GM18861 (cell line): ENCODE results near the gene GRAP.

ENCODE experiments used
- ATAC-seq: cut with Tn5 transposase; IDR thresholded peaks from one replicate; pipeline ENCODE4 v1.9.1; 2021; ENCODE audit not compliant: unreplicated experiment

The GRAP gene

DNA sequence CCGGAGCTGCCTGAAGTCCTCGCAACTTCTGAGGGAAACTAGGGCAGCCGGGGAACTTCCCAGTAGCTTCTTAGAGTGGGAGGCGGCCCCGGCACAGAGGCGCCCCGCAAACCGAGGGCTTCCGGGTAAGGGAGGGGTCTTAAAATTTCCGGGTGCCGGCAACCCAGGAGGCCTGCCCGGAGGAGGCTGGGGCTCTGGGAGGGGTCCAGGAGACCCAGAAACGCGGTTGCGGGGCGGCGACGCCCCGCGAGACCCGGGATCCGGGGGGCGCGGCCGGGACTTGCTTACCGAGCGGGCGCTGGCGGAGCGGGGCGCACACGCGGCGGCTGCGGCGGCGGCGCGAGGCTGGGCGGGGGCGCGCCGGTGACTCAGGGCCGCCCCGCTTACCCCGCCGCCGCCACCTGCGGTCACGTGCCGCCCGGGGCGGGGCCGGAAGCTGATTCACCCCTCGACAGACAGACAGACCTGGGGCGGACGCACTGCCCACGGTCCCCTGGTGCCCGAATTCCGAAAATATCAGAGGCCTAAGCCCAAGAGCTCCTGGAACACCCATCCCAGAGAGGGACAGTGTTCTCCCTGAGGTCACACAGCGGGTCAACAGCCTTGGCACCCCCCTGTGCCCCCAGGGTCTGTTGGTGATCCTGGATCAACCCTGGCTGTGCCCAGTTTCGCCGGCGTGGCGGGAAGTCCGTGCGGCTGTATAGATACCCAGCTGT is 42.2 kb downstream of the GRAP start, which contains the start of gene FAM83G:
TSS of gene FAM83G (minus strand) at position 344 of the 716 bp plus-strand sequence. CDS start 723 bp downstream, outside the sequence.
- peak; percentile 60 for ATAC-seq

- ATAC-seq = no peak
Measured at GRCh38 chr17:19003543-19004420, 43.0 kb downstream of the GRAP start.

- ATAC-seq = no peak
Measured at GRCh38 chr17:19002805-19003542, 43.8 kb downstream of the GRAP start.

GRCh38 chr17:19001907-19002590 is 44.7 kb downstream of the GRAP start:
- no peak for ATAC-seq

GRCh38 chr17:19000531-19001325 is 46.0 kb downstream of the GRAP start:
- ATAC-seq = no peak

DNA sequence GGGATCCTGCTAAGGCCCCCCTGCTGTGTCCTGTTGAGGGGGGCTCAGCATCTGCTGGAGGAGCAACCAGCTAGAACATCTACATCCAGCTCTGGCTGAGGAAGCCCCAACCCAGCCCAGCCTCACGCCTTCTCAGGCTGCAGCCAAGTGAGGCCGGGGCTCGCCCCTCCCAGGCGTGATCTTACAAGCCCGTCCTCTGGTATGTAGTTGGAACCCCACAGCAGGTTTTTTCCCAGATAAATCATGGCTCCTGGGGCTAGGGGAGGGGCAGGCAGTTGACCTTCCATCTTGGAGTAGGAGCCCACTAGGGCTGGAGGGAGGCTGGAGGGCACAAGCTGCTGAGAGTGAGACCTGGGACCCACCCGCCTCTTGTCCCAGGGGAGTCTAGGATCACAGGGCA is 46.8 kb downstream of the GRAP start:
- ATAC-seq = no peak

- ATAC-seq = no peak
Measured at GRCh38 chr17:18999394-18999793, 47.4 kb downstream of the GRAP start.

DNA sequence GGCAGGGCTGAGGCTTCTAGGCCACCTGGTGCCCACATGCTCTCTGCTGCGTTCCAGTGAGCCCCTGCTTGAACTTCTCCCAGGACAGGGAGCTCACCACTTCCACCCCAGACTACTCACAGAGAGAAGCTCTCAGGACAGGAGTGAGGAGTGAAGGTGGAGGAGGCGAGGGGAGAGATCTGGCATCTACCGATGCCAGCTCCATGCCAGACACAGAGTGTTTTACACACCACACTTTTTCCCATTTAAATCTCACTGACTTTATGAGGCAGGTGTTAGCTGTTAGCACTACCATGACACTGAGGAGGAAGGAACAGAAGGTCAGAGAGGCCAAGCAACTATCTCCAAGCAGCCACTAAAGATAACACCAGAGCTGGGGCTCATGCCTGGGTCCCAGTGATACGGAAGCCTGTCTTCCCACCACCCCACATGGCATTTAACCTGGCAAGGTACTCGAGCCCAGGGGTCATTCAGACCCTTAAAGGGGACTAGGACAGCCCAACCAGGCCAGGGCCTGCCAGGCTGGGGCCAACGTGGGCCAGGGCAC is 49.0 kb downstream of the GRAP start:
- no peak for ATAC-seq

- no peak for ATAC-seq
Measured at GRCh38 chr17:18996458-18996857, 50.3 kb downstream of the GRAP start.

GRCh38 chr17:18995220-18995619 is 51.5 kb downstream of the GRAP start:
- ATAC-seq = no peak

DNA sequence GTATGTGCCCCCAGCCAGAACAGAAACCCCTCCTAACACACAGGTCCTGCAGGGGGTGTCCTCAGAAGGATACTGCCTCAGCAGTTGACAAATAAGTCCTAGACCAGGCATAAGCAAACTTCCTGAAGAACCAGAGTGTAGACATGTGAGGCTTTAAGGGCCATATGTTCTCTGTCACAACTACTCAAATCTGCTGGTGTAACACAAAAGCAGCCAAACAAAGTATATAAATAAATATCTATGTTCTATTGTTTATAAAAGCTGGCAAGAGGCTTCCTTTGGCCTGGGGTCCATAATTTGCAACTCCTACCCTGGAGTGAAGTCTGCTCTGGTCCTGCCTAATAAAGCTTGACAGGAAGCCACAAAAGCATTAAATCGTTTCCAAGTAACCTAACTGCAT is 52.1 kb downstream of the GRAP start:
- ATAC-seq = no peak

DNA sequence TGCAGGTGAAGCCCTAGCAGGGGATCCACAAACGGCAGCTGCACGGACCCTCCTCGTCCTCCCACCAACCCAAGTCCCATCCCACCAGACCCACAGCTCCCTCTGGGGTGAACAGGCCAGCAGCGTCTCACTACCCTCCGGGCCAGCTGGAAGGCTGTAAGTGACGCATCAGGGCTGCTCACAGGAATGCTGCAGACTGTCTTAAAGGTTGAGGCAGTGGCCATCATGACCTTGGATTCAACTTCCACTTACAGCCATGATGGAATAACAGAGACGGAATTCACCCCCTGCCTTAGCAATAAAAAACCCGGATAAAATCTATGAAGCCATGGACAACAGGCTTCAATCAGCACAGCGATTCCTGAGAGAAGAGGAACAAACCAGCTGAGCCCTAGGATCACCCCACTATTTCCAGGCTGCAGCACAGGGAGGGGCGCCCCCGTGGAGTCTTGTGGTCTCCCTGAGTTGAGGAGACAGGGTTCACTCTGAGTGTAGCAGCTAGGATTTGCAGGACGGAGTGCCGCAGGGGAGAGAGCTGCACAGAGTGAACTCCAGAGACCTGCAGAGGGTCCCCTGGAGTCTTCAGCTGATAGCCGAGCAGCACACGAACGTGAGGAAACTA is 52.7 kb downstream of the GRAP start:
- ATAC-seq = no peak

GRCh38 chr17:18992454-18993130 is 54.2 kb downstream of the GRAP start:
- ATAC-seq = no peak

DNA sequence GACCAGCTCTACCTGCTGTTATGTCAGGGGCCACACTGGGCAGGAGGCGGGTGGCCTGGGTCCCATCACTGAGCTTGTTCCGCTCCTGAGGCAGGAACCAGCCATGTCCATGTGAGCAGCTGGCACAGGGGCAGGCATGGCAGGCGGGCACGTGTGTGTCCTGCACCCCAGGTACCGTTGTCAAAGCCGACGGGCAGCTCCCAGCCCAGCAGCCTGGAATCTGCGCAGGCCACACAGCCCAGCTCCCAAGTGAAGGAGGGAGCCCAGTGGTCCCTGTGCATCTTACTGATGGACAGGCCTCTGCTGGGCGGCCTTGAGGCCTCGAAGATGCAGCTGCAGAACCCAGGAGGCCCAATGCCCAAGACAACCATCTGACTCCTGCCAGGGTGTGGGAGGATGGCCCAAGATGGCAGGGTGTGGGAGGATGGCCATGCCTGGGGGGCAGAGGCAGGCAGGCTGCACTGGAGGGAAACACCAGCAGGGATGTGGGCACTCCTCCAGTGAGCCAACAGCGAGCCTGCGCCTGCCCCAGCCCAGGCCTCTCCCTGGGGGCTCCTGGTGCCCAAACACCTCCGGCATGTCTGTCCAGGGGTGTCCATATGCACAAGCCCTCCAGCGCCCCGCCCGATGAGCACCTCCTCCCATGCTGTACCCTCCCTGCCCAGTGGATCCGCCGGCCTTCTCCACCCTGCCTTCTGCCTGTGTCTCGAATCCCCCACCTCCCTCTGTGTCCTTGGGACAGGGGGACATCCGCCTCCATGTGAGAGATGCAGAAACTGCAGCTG is 55.0 kb downstream of the GRAP start:
- no peak for ATAC-seq

- no peak for ATAC-seq
Measured at GRCh38 chr17:18990331-18990730, 56.4 kb downstream of the GRAP start.

DNA sequence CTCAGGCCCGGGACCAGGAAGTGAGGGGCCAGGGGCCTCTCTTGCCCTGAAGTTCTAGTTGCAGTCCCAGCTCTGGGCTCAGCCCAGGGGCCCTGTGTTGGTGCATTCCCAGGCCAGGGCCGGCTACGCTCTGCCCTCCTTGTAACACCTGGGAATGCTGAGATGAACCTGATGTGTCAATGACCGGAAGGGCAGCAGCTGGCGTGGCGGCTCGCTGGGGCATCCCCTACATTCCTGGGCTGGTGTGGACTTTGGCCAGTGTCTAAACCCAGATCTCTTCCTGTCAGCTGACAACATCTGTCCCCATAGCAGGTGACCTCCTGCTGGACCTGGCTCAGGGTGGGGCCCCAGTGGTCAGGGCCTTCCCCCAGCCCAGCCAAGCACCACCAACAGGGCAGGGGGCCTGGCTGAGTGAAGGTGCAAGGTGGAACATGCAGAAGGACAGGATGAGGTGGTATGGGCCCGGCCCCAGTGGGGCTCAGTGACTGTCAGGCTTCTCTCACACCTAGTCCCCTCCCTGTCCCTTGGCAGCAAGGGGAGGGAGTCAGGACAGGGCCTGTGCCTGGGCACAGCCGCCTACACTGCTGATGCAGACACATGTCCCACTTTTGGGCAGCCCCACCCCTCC is 58.1 kb downstream of the GRAP start:
- no peak for ATAC-seq

GRCh38 chr17:18987862-18988545 is 58.8 kb downstream of the GRAP start:
- no peak for ATAC-seq
